ENCODE data around the gene ARHGAP6.

GRCh38 chrX:11334165-11334564, 331.6 kb downstream of the ARHGAP6 start:
- no peak for TF ChIP-seq EP300 (IDR thresholded peaks at IDR 0.05)
- TF ChIP-seq CTCF (IDR thresholded peaks at IDR 0.05) = no peak

Measured in ovary (tissue), 3 donors.